ENCODE measurements around the gene TNNC1. TPM values are rescaled to one million over a fixed set of nuclear protein-coding genes. Genes with fewer than 3 reads are reported as not detected.
A peak's percentile ranks its signal among the peaks of the same experiment; 100 is the strongest.

Gene TNNC1
- total RNA-seq, 1 donor from 2014 or later: 0.25 TPM

DNA sequence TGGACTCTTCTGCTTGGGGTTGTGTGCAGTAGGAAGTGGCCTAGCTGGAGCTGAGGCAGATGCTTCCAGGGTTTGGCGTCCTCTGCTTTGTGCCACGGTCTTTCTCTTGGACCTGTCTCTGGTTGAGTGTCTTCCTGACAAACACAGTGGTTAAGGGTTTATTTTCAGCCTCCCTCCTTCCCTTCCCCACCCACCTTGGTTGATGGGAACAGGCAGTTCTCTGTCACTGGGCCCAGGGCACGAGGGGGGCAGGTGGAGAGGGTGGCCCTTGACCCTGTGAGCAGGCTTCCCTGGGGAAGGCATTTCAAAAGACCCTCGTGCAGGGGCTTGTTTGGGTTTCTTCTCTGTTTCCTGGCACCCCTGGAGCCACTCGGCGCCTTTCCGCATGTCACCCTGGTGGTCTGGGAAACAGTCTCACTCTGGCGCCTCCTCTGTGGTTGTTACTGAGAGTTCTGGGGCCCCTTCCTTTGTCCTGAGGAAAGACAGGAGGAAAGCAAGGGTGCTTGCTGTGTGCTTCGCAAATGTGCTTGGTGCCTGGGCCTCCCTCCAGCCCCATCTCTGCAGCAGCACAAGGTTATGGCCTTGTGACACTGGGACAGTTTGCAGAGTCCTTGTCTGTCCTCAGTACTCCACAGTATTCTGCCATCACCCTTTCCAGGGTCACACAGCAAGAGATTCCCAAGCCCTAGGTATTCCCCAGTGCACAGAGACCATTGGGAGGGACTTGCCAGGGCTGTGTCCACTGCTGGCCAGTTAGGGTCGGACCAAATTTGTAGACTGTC lies 31.0 kb upstream of the TNNC1 start:
- no peak for DNase-seq (ENCODE audit: low spot score)
- no peak for ATAC-seq

DNA sequence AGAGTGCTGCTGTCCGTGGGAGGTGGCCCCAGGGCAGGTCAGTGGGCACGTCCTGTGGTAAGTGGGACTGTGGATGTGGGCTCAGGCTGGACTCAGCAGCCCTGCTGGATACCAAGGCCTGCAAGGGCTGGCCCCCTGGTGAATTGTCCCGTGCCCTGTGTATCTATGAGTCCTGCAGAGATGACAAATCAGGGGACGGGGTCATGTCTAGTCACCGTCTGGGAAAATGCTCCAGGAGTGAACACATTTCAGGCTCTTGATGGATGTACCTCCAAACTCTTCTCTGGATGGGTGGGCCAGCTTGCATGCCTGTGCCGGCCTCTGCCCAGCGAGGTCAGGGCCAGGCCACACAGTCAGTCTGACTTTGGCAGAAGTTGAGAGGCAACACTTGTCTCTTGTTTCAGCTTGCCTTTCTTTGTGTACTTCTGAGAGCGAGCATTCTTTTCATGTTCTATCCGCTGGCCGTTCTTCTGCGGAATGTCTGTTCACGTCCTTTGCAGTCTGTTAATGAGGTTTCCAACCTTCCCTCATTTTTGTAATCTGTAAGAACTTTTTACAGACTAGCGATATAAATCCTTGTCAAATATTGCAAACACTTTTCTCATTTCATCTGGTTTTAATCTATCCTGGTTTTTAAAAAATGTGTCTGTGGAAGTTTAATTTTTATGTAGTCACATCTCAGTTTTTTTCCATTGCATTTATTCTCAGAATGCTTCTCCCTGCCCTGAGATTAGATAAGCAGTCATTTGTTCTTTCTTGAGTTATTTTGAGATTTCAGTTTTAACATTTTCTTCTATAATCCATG lies 29.9 kb upstream of the TNNC1 start:
- ATAC-seq (no peak), DNase-seq (ENCODE audit: low spot score) (no peak)

DNA sequence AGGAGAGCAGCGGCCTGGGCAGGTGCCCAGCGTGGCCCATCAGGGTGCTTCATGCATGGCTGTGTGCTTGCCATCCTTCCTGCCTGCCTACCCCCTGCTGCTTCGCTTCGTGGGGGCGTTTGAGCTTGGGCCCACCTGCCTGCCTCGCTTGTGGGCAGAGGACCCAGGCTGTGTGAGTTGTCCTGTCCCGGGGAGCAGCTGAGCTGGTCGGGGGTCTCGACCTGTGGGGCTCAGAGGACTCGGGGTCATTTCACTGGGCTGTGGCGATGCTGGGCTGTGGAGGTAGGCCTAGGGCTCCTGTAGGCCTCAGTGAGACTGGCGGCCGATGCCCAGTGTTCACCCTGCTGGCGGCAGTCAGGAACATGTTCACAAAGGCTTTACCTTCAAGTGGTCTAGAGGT lies 29.2 kb upstream of the TNNC1 start:
- DNase-seq (ENCODE audit: low spot score) (no peak), ATAC-seq (no peak)

DNA sequence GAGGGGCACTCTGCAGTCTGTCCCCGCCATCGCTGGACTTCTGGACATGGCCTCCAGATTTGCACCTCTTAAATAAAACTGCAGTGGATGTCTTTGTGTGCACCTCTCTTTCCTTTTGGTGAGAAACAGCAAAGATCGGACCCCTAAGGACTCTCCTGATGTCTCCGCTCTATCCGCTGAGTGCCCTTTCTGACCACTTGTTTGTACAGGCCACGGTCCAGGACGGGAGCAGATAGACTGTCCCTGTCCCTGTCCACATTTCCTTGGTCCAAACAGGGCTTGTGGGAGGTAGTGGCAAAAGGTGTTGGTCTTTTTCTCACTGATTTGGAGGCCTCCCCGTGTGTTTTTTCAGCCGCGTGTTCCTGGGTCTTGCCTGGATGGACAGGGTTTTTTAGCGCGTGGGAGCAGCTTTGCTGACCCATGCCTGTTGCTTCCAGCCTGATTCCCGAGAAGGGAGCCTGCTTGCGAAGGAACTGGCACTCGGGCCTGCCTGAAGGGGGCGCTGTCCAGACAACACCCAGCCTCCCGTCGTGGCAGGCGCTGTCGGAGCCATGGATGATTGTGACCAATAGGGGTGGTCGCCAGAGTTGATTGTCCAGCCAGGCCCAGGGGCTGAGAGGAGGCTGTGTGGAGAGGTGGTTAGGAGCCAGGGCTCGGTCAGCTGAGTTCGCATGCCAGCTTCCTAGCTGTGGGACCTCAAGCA lies 28.1 kb upstream of the TNNC1 start:
- DNase-seq (ENCODE audit: low spot score) (no peak), ATAC-seq (peak; percentile 79)

DNA sequence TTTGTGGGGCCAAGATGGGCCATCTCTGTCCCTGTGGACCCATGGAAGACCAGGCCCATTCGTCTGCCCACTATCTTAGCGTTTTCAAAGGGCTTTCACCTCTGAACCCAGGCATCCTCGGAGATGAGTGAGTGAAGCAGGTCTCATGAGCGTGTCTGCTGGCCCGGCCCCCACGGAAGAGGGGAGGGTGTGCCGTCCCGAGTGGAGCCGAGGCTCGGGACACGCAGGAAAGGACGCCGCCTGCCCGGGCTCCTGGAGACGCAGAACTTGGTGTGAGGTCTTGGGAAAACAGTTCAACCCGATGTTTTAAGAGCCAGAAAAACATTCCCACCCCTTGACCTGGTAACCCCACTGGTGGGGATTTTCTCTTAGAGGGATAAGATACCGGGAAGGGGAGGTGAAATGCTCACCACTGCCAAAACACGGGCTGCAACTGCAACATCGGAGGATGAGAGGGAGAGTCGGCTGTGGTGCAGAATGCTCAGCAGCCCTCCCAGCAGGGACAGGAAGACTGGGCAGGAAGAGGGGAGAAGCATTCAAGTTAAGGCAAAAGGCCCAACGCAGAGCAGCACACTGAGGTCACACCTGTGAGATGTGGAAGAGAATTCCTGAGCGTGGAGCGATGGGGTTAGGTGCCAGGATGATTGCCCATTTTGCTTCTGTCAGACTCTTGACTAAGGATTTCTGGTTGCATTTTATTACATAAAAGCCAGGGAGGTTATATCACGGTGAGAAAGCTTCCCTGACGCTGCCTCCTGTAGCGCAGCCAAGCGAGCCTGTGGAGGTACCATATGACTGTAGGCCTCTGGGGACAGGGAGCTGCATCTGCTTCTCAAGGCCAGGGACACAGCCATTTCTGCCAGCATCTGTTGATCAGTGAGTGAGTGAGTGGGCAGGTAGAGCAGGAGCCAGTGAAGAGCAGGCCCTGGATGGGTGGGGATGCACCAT lies 27.2 kb upstream of the TNNC1 start:
- ATAC-seq (peak; percentile 42), DNase-seq (ENCODE audit: low spot score) (no peak)

DNA sequence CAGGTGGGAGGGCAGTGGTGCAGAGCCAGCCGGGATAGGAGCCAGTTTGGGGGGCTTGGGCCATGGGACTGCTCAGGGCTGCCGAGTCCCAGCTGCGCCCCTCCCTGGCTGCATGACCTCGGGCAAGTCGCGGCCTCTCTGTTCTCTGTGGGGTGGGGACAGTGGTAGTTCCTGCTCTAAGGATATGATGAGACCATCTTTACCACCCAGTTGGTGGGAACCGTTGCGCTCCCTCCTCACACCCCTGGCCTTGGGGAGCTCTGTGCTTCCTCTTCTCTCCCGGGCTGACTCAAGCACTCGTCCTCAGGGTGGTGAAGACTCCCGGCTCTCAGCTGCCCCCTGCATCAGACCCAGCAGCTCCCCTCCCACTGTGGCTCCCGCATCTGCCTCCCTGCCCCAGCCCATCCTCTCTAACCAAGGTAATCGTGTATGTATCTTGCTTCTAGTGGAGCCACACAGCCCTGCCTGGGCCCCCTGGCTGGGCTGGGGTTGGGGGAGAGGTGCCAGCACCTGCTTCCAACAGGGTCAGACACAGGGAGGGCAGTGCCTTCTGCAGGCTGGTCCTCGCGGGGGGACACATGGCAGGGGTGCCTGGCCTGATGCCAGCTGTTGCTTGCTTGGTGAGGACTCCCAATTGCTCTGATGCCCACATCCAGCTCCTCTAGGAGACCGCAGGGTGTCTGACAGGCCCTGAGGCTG lies 26.2 kb upstream of the TNNC1 start:
- DNase-seq (ENCODE audit: low spot score): no peak
- ATAC-seq: no peak

DNA sequence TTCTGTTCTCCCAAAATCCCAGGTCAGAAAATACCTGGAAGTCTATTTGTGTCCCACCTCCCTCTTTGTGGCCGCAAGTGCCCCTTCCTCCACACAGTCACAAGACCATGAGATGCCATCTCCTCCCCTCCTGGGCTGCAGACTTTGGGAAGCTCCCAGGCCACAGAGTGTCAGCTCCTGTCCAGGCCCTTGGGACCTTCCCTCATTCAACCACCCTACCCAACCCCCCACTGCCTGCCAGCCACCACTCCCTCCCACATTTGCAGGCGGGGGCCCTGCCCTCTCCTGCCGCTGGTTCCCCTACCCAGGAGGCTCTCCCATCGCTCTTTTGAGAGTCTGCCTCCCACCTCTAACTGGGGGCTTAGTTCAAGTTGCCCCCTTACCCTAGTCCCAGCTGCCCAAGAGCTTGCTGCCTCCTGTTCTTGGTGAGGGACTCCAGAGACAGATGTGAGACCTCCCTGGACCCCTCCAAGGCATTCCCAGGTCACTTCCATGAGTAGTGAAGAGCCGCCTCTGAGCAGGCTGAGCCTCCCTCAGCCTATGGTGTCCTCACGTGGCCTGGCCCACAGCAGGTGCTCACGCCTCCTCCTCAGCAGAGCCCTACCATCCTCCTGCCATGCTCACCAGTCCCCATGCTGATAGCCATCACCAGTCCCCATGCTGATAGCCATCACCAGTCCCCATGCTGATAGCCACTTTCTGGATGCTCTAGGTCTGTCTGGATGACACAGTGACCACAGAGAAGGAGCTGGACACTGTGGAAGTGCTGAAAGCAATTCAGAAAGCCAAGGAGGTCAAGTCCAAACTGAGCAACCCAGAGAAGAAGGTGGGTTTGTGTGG lies 25.4 kb upstream of the TNNC1 start:
- ATAC-seq (no peak), DNase-seq (ENCODE audit: low spot score) (no peak)

DNA sequence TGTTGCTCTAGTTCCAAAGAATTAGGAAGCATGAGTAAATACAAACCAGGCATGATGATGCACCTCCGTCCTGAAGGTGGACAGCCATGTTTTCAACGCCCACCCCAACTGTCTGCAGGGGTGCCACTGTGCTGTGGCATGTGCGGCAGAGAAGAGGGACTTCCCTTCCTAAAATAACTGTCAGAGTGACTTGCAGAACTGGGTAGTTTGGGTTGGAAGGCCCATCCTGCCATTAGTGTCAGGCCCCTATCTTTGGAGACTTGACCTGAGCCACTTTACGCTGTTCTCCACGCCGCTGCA lies 23.9 kb upstream of the TNNC1 start:
- no peak for DNase-seq (ENCODE audit: low spot score)
- no peak for ATAC-seq

DNA sequence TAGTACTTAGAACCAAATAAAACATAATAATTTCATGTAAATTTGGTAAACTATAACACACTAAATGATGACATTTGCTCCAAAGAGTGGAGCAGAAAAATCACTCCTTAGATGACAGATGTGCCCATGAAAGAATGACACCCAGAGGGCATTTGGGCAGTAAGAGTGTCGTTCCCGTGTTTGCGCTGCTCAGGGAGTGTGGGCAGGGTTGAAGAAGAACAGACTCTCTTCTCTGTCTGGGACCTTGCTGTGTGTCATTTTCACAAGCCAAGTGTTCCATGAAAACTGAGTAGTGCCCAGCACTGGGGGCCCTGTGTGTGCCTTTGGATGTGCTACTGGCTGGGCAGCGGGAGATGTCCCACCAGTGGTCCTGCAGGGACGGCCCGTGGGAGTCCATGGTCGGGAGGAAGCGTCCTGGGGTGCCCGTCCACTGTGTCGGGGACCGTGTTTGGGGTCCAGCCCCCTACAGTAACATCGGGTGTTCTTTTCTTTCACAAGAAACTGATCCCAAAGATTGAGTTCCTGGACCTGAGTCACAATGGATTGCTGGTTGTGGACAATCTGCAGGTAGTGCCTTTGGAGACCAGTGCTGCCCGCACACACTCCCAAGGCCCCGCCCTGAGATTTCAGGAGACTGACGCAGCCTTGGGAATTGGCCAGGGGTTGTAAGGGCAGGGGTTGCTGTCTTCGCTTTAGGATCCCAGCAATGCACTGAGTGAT lies 23.4 kb upstream of the TNNC1 start:
- no peak for ATAC-seq
- DNase-seq (ENCODE audit: low spot score): no peak

DNA sequence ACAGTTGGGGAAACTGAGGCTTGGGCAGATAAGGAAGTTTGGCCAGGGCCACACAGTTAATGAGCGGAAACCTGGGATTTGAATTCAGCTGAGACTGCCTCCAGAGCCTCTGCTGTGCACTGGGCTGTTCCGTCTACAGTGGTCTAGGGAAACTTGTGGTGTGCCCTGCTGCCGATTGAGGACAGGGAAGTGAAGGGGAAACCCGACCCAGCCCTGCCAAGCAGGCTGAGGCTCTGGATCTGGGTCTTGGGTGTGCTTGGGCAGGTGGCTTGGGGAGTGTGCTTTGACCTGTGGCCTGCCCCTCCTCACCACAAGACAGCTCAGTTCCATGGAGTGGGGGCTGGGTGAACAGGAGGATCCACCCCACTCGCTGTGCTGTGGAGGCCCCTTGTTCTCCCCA lies 19.2 kb upstream of the TNNC1 start:
- ATAC-seq (no peak), DNase-seq (ENCODE audit: low spot score) (no peak)

DNA sequence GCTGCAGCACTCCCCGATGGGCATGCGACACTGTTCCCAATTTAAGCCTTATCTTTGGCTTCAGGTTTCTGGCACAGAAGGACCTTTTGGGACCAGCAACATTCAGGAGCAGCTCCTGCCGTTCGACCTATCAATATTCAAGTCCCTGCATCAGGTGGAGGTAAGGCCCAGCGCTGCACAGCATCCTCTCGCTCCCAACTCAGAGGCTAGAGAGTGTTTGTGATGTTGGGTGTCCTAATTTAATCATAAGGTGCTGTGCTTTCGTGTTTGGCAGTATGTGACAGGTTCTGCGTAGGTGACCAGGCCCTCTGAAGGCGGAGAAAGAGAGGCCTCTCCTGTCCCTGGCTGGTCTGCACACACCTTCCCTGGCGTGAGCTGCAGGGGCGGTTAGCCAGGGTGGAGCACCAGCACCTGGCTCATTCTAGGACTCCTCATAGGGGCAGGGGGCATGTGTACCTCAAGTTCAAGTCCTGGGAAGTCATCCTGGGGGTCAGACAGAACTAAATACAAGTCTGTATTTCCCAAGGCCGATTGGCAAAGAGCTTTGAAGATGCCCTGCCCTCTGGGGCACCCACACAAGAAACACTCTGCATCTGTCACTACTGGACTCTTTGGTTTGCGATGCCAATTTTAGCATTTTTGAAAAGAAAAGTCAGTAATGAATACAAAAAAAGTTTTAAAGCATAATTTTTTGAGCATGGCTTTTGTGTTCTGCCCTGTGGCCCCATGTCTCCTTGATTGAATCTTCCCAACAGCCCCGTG lies 18.6 kb upstream of the TNNC1 start:
- ATAC-seq (no peak), DNase-seq (ENCODE audit: low spot score) (no peak)

DNA sequence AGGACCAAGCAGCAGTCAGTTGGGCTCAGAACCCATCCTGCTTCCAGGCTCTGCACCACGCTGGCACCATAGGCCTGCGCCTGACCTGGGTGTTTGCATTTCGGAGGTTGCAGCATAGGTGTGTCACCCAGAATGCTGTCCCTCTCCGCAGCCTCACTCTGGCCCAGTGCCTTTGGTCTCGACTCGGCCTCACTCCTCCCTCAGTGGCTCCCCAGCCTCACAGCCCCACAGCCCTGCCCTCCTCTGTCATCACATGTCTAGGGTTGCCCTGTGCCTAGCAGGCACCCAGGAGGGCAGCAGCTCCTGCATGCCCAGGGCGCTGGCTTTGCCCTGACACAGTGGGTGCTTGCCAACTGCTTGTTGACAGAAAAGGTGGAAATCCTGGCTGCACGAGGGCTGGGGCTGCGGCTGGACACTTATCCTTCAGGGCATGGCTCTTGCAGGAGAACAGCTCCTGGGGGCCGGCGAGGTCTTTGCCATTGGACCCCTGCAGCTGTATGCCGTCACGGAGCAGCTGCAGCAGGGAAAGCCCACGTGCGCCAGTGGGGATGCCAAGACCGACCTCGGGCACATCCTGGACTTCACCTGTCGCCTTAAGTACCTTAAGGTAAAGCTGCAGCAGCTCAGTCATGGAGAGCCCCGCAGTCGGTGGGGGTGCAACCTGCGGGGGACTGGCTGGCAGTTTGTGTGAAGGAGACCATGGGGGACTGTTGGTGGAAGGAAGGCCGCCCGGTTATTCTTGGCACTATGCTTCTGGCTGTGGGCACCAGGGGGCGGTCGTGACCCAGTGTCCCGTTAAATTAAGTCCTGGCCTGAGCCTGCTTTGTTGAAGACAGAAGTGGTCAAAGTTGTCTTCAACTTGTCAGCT lies 17.8 kb upstream of the TNNC1 start:
- ATAC-seq (peak; percentile 91), DNase-seq (ENCODE audit: low spot score) (peak; percentile 95)

DNA sequence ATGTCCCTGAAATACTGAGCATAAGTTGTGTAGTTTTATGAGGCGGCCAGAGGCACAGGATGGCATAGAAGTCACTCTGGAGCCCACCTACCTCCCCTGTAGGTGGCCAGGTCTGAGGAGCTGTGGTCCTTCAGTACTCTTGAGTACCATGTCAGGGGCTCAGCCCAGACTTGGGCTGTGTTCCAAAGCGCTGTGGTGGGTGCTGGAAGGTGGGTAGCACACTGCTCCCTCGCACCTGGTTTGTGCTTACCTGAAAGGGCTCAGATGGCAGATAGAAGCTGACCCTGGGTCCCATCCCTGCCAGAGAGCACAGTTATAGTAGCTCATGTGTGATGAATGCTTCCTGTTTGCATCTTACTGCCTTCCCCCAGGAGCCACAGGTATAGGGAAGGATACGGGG lies 17.1 kb upstream of the TNNC1 start:
- DNase-seq (ENCODE audit: low spot score) (no peak), ATAC-seq (no peak)

DNA sequence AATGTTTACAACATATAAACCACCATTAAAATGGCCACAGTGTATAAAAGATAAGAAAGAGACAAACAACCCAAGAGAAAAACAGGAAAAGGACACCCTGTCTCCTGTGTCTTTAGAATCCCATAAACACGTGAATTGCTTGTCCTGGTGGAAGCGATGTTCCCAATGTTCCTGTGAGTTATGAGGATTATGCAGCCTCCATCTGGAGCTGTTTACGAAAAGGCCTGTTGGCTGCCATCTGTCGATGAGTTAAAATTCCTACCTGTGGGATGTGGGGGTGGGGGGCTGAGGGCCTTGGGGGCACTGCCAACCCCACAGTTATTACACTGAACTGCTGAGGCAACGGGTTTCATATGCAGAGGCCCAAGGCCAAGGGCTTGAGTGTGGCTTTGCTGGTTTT lies 15.2 kb upstream of the TNNC1 start:
- no peak for DNase-seq (ENCODE audit: low spot score)
- ATAC-seq: no peak

DNA sequence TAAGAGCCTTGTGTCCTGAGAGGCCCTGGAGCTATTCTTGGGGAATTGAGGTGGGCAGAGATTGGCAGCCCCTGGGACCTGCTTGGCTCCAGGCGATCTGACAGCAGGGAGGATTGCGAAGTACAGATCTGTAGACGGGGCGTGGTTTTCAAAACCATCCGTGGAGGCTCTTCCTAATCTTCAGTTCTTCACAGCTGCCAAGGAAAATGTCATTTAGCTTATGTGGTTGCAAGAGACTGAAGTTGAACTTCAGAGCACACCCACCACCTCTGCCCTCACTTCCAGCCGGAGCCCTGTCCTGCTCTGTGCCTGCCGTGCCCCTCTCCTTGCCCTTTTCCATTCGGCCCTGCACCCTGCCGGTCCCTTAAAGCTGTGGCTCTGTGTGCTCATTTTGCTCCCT lies 14.5 kb upstream of the TNNC1 start:
- ATAC-seq (no peak), DNase-seq (ENCODE audit: low spot score) (no peak)

DNA sequence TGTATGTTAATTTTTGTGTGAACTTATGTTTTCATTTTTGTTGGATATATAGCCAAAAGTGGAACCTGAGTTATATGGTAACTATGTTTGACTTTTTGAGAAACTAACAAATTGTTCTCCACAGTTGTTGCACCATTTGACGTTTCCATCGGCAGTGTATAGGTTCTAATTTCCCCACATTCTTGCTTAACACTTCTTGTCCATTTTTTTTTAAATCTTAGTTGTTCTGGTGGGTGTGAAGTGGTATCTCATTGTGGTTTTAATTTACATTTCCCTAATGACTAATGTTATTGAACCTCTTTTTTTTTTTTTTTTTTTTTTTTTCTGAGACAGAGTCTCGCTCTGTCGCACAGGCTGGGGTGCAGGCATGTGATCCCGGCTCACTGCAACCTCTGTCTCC lies 9.6 kb upstream of the TNNC1 start:
- no peak for ATAC-seq
- DNase-seq (ENCODE audit: low spot score): no peak

DNA sequence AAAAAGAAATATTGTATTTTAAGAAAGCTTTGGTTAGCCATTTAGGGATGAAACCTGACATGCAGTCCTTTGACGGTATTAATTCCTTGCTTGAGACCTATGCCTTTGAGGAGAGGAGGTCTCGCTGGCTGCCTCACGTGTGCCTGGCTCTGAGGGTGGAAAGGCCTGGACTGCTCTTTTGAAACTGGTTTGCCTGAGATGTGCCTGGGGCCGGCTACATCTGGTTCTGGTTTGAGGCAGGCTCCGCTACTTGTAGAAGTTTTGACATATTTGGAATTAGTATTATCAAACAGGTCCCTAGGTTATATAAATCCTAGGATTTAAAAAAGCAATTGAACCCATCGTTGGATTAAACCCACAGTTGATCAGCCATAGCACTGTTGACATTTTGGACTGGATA lies 8.0 kb upstream of the TNNC1 start:
- DNase-seq (ENCODE audit: low spot score): no peak
- ATAC-seq: no peak

Data from left lobe of liver (tissue), 2 donors.